ENCODE measurements around the gene SLC35A1. TPM values are rescaled to one million over a fixed set of nuclear protein-coding genes. Genes with fewer than 3 reads are reported as not detected.
A peak's percentile ranks its signal among the peaks of the same experiment; 100 is the strongest.

The SLC35A1 gene
- total and polyA plus RNA-seq, 10 donors = 13.3 to 25.4 (median 18.7) TPM

GRCh38 chr6:87534377-87535047 is 61.7 kb downstream of the SLC35A1 start:
- WGBS, 5 donors = 96 to 98% (median 98%) methylated on average over 2 of the region's 2 CpGs
- Histone ChIP-seq H3K4me1 (peaks cover 0 to 13% (median 1%) of the 10 kb centered on the region in 6 donors), H3K27me3 (replicated peaks in 1 of 7) (no peaks in the 10 kb centered on the region), H3K27ac (no peak overlapping the region), H3K36me3 (peaks cover 0 to 55% (median 20%) of the 10 kb centered on the region in 6 donors), H3K9me3 (peaks cover 0 to 5% (median 3%) of the 10 kb centered on the region in 8 donors), H3K4me3 (no peak overlapping the region)
- intact Hi-C loops (cut with DNase I; ENCODE audit: low total_unique reads) = no loop called here
- no peak for DNase-seq
- TF ChIP-seq, protein P1, sequence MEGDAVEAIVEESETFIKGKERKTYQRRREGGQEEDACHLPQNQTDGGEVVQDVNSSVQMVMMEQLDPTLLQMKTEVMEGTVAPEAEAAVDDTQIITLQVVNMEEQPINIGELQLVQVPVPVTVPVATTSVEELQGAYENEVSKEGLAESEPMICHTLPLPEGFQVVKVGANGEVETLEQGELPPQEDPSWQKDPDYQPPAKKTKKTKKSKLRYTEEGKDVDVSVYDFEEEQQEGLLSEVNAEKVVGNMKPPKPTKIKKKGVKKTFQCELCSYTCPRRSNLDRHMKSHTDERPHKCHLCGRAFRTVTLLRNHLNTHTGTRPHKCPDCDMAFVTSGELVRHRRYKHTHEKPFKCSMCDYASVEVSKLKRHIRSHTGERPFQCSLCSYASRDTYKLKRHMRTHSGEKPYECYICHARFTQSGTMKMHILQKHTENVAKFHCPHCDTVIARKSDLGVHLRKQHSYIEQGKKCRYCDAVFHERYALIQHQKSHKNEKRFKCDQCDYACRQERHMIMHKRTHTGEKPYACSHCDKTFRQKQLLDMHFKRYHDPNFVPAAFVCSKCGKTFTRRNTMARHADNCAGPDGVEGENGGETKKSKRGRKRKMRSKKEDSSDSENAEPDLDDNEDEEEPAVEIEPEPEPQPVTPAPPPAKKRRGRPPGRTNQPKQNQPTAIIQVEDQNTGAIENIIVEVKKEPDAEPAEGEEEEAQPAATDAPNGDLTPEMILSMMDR (IDR thresholded peaks at IDR 0.05 in 8 of 11, conservative IDR thresholded peaks at IDR 0.05 in 3 of 11) = no peak
- TF ChIP-seq POLR2AphosphoS5 (IDR thresholded peaks at IDR 0.05) = no peak
- TF ChIP-seq POLR2A (IDR thresholded peaks at IDR 0.05) = no peak

- no peak overlapping the region for H3K4me3 ChIP-seq
- H3K4me1 ChIP-seq = peaks cover 0 to 18% (median 2%) of the 10 kb centered on the region in 6 donors
- peak overlapping the region in 1 of 8 donors; percentile 56 for H3K27ac ChIP-seq
- H3K36me3 ChIP-seq = peaks cover 0 to 68% (median 30%) of the 10 kb centered on the region in 6 donors
- H3K9me3 ChIP-seq = peaks cover 0 to 18% (median 12%) of the 10 kb centered on the region in 8 donors
- H3K27me3 ChIP-seq (replicated peaks in 1 of 7) = no peaks in the 10 kb centered on the region
- no peak for DNase-seq
- no peak for TF ChIP-seq POLR2AphosphoS5 (IDR thresholded peaks at IDR 0.05)
- TF ChIP-seq, protein P1 (IDR thresholded peaks at IDR 0.05 in 8 of 11, conservative IDR thresholded peaks at IDR 0.05 in 3 of 11) = no peak
- TF ChIP-seq POLR2A (IDR thresholded peaks at IDR 0.05) = no peak
- WGBS, 5 donors = 95 to 100% (median 95%) methylated on average over 1 of the region's 1 CpG
- intact Hi-C loops (cut with DNase I; ENCODE audit: low total_unique reads) = no loop called here
Observed at GRCh38 chr6:87538510-87539260, 65.9 kb downstream of the SLC35A1 start.

DNA sequence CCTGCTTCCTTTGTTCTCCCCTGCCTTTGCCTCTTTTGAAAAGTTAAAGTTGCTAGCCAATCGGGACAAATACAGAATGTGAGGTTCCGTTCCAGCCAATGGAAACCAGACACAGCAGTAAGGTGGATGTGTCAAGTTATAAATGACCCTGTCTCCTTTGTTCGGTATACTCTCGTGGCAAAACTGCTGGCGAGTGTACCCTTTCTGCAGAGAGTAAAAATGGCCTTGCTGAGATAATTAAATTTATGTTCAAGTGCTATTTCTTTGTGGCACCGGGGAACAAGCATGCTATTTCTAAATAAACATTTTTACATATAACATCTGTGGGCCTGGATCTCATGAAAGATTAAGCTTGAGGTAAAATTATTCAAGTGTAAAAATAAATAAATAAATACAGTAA is 66.8 kb downstream of the SLC35A1 start:
- DNase-seq = no peak
- TF ChIP-seq POLR2A (IDR thresholded peaks at IDR 0.05) (no peak), POLR2AphosphoS5 (IDR thresholded peaks at IDR 0.05) (no peak)
- TF ChIP-seq, protein P1 (IDR thresholded peaks at IDR 0.05 in 8 of 11, conservative IDR thresholded peaks at IDR 0.05 in 3 of 11) = no peak
- H3K4me3 ChIP-seq = no peak overlapping the region
- H3K36me3 ChIP-seq = peaks cover 0 to 73% (median 36%) of the 10 kb centered on the region in 6 donors
- 84 to 96% (median 90%) methylated on average over 6 of the region's 6 CpGs for WGBS, 5 donors
- H3K27ac ChIP-seq = peak overlapping the region in 2 of 8 donors; percentile 56 to 58
- intact Hi-C loops (cut with DNase I; ENCODE audit: low total_unique reads) = no loop called here
- peaks cover 0 to 18% (median 2%) of the 10 kb centered on the region in 6 donors for H3K4me1 ChIP-seq
- H3K27me3 ChIP-seq (replicated peaks in 1 of 7) = no peaks in the 10 kb centered on the region
- H3K9me3 ChIP-seq = peaks cover 0 to 18% (median 12%) of the 10 kb centered on the region in 8 donors

- Histone ChIP-seq H3K9me3 (peaks cover 0 to 18% (median 12%) of the 10 kb centered on the region in 8 donors), H3K36me3 (peaks cover 0 to 79% (median 44%) of the 10 kb centered on the region in 6 donors), H3K4me3 (no peak overlapping the region), H3K27me3 (replicated peaks in 1 of 7) (no peaks in the 10 kb centered on the region), H3K27ac (peak overlapping the region in 2 of 8 donors; percentile 47 to 58), H3K4me1 (peaks cover 0 to 18% (median 2%) of the 10 kb centered on the region in 6 donors)
- TF ChIP-seq POLR2A (IDR thresholded peaks at IDR 0.05) = no peak
- TF ChIP-seq POLR2AphosphoS5 (IDR thresholded peaks at IDR 0.05) = peak in 1 of 3 donors; percentile 52
- TF ChIP-seq, protein P1 (IDR thresholded peaks at IDR 0.05 in 8 of 11, conservative IDR thresholded peaks at IDR 0.05 in 3 of 11) = no peak
- DNase-seq = no peak
- WGBS, 5 donors = 65 to 79% (median 76%) methylated on average over 4 of the region's 4 CpGs
- intact Hi-C loops (cut with DNase I; ENCODE audit: low total_unique reads) = no loop called here
Observed at GRCh38 chr6:87540539-87540938, 67.8 kb downstream of the SLC35A1 start.
